Endodermal cell (in vitro differentiated cells): ENCODE data around the gene MAST2. TPM values are rescaled to one million over a fixed set of nuclear protein-coding genes. Genes with fewer than 3 reads are reported as not detected.

Experiments
- DNase-seq: peaks from one replicate; pipeline ENCODE4 v3.0.0-alpha.2; 2017
- H3K27ac ChIP-seq: 2 replicates; pipeline ENCODE4 v1.5.1; 2013; ENCODE audit warnings: mild to moderate bottlenecking, low read depth, low read length, moderate library complexity
- H3K27me3 ChIP-seq: 2 replicates; pipeline ENCODE4 v1.6.1; 2013; ENCODE audit warnings: mild to moderate bottlenecking, low read length, moderate library complexity; ENCODE audit not compliant: insufficient read depth, control insufficient read depth, poor library complexity, severe bottlenecking
- H3K36me3 ChIP-seq: 2 replicates; pipeline ENCODE4 v1.7.0; 2013; ENCODE audit warnings: mild to moderate bottlenecking, low read length, moderate library complexity; ENCODE audit not compliant: control insufficient read depth, insufficient read depth
- H3K4me1 ChIP-seq: one replicate; pipeline ENCODE4 v1.7.0; 2013; ENCODE audit warnings: low read length; ENCODE audit not compliant: control insufficient read depth, insufficient read depth
- H3K4me3 ChIP-seq: 2 replicates; pipeline ENCODE4 v1.5.1; 2013; ENCODE audit warnings: mild to moderate bottlenecking, low read length, moderate library complexity
- H3K9ac ChIP-seq: 2 replicates; pipeline ENCODE4 v1.6.1; 2013; ENCODE audit warnings: mild to moderate bottlenecking, low read length, moderate library complexity; ENCODE audit not compliant: poor library complexity, severe bottlenecking; ENCODE audit errors: extremely low read depth
- H3K9me3 ChIP-seq: 2 replicates; pipeline ENCODE4 v1.6.1; 2013; ENCODE audit warnings: mild to moderate bottlenecking, low read length, moderate library complexity; ENCODE audit not compliant: control insufficient read depth
- H3K27ac Mint-ChIP-seq: 2 replicates; pipeline ENCODE4 v1.8.0; 2020; ENCODE audit warnings: mixed read lengths
- H3K27me3 Mint-ChIP-seq: 2 replicates; pipeline ENCODE4 v1.8.0; 2021; ENCODE audit warnings: mild to moderate bottlenecking, mixed read lengths; ENCODE audit not compliant: insufficient read depth
- H3K36me3 Mint-ChIP-seq: 2 replicates; pipeline ENCODE4 v1.8.0; 2020; ENCODE audit warnings: low read depth, mixed read lengths
- H3K4me1 Mint-ChIP-seq: 2 replicates; pipeline ENCODE4 v1.8.0; 2020; ENCODE audit warnings: mixed read lengths
- H3K4me3 Mint-ChIP-seq: 2 replicates; pipeline ENCODE4 v1.8.0; 2020; ENCODE audit warnings: mild to moderate bottlenecking, moderate library complexity, mixed read lengths
- H3K9me3 Mint-ChIP-seq: 2 replicates; pipeline ENCODE4 v1.8.0; 2020; ENCODE audit warnings: mild to moderate bottlenecking, mixed read lengths
- CTCF ChIP-seq: fragments of 200-600 bp; sonication (generic); conservative IDR thresholded peaks from 2 replicates; pipeline ENCODE4 v1.5.0; 2021; ENCODE audit warnings: antibody characterized with exemption, mild to moderate bottlenecking
- WGBS, 2 experiments: methylation state at CpG; one replicate each; pipeline versions ENCODE4 v1.1.5 to v1.1.7; 2013; ENCODE audit warnings: missing lambda C conversion rate in 2 of 2, mixed read lengths in 1 of 2; ENCODE audit not compliant: insufficient coverage in 1 of 2, insufficient read length in 1 of 2; 5-methylcytosine and 5-hydroxymethylcytosine counted together
- total RNA-seq, 2 donors: library from RNA; stranded (reverse); fragmentation: NEBNext Ultra II Directional in 1 of 2; extraction: Animal tissue kit (Norgen Biotek cat#: 25700) in 1 of 2; gene quantifications; 2 replicates in 1 of 2; 3 replicates in 1 of 2; pipeline ENCODE4 v1.2.1, GENCODE V29; 2021

Gene MAST2
- total RNA-seq, 2 donors from 2014 or later: 46.3 to 60.7 TPM

GRCh38 chr1:46021046-46021996, 217.9 kb downstream of the MAST2 start:
- H3K4me3 ChIP-seq: no peak overlapping the region
- no peaks in the 10 kb centered on the region for H3K9me3 Mint-ChIP-seq
- H3K4me1 ChIP-seq: no peaks in the 10 kb centered on the region
- H3K36me3 Mint-ChIP-seq: peaks cover 36% of the 10 kb centered on the region
- no peak for DNase-seq
- no peak overlapping the region for H3K9ac ChIP-seq
- no peaks in the 10 kb centered on the region for H3K27me3 ChIP-seq
- peaks cover 13% of the 10 kb centered on the region for H3K9me3 ChIP-seq
- no peak for TF ChIP-seq CTCF
- H3K4me3 Mint-ChIP-seq: no peak overlapping the region
- H3K4me1 Mint-ChIP-seq: no peaks in the 10 kb centered on the region
- WGBS, 2 experiments: 96 to 100% methylated on average over 2 of the region's 2 CpGs
- no peaks in the 10 kb centered on the region for H3K27me3 Mint-ChIP-seq
- H3K27ac Mint-ChIP-seq: no peak overlapping the region
- peaks cover 44% of the 10 kb centered on the region for H3K36me3 ChIP-seq
- H3K27ac ChIP-seq: no peak overlapping the region

GRCh38 chr1:46026531-46026930, 223.1 kb downstream of the MAST2 start:
- Histone ChIP-seq H3K4me1 (no peaks in the 10 kb centered on the region), H3K4me3 (no peak overlapping the region), H3K27ac (no peak overlapping the region), H3K27me3 (no peaks in the 10 kb centered on the region), H3K36me3 (peaks cover 65% of the 10 kb centered on the region), H3K9ac (no peak overlapping the region), H3K9me3 (peaks cover 13% of the 10 kb centered on the region)
- Mint-ChIP-seq H3K27me3 (no peaks in the 10 kb centered on the region), H3K4me1 (no peaks in the 10 kb centered on the region), H3K27ac (no peak overlapping the region), H3K9me3 (no peaks in the 10 kb centered on the region), H3K4me3 (no peak overlapping the region), H3K36me3 (peaks cover 75% of the 10 kb centered on the region)
- TF ChIP-seq CTCF: no peak
- WGBS, 2 experiments: 91 to 100% methylated on average over 3 of the region's 3 CpGs
- no peak for DNase-seq

GRCh38 chr1:46027788-46028573, 224.6 kb downstream of the MAST2 start:
- H3K36me3 Mint-ChIP-seq: peaks cover 78% of the 10 kb centered on the region
- Histone ChIP-seq H3K27ac (no peak overlapping the region), H3K9ac (no peak overlapping the region), H3K36me3 (peaks cover 64% of the 10 kb centered on the region), H3K9me3 (peaks cover 13% of the 10 kb centered on the region), H3K27me3 (no peaks in the 10 kb centered on the region), H3K4me3 (no peak overlapping the region), H3K4me1 (no peaks in the 10 kb centered on the region)
- H3K4me3 Mint-ChIP-seq: no peak overlapping the region
- no peaks in the 10 kb centered on the region for H3K9me3 Mint-ChIP-seq
- H3K27ac Mint-ChIP-seq: no peak overlapping the region
- H3K4me1 Mint-ChIP-seq: no peaks in the 10 kb centered on the region
- TF ChIP-seq CTCF: no peak
- DNase-seq: no peak
- 96 to 99% methylated on average over 7 to 8 of the region's 8 CpGs for WGBS, 2 experiments
- H3K27me3 Mint-ChIP-seq: no peaks in the 10 kb centered on the region
